Nephron (organoid): ENCODE data around the gene ISCU.
"Not testable (repeated sequence)": the region's sequence is repeated elsewhere in the genome, so short reads cannot be mapped to it uniquely, and the experiment has no call there.

Source experiments
- H3K27ac Mint-ChIP-seq, 3 experiments: 2 replicates each; pipeline ENCODE4 v1.8.0; 2020; ENCODE audit warnings: mixed read lengths in 3 of 3, mild to moderate bottlenecking in 2 of 3, moderate library complexity in 1 of 3
- H3K27me3 Mint-ChIP-seq: 2 replicates; pipeline ENCODE4 v1.8.0; 2021; ENCODE audit warnings: low read depth, mild to moderate bottlenecking, moderate library complexity, mixed read lengths
- H3K36me3 Mint-ChIP-seq: 2 replicates; pipeline ENCODE4 v1.8.0; 2020; ENCODE audit warnings: low read depth, mixed read lengths
- H3K4me1 Mint-ChIP-seq: 2 replicates; pipeline ENCODE4 v1.8.0; 2020; ENCODE audit warnings: mixed read lengths
- H3K4me3 Mint-ChIP-seq, 3 experiments: 2 replicates each; pipeline ENCODE4 v1.8.0; 2020; ENCODE audit warnings: mild to moderate bottlenecking in 3 of 3, mixed read lengths in 3 of 3, moderate library complexity in 2 of 3
- H3K9me3 Mint-ChIP-seq: 2 replicates; pipeline ENCODE4 v1.8.0; 2020; ENCODE audit warnings: mixed read lengths
- TF ChIP-seq, protein P1 (sequence below), 3 experiments: fragments of 200-600 bp; sonication (generic); IDR thresholded peaks; one replicate each; pipeline ENCODE4 v1.5.0; 2021; ENCODE audit warnings: antibody characterized with exemption in 3 of 3; ENCODE audit not compliant: unreplicated experiment in 3 of 3

ISCU gene

DNA sequence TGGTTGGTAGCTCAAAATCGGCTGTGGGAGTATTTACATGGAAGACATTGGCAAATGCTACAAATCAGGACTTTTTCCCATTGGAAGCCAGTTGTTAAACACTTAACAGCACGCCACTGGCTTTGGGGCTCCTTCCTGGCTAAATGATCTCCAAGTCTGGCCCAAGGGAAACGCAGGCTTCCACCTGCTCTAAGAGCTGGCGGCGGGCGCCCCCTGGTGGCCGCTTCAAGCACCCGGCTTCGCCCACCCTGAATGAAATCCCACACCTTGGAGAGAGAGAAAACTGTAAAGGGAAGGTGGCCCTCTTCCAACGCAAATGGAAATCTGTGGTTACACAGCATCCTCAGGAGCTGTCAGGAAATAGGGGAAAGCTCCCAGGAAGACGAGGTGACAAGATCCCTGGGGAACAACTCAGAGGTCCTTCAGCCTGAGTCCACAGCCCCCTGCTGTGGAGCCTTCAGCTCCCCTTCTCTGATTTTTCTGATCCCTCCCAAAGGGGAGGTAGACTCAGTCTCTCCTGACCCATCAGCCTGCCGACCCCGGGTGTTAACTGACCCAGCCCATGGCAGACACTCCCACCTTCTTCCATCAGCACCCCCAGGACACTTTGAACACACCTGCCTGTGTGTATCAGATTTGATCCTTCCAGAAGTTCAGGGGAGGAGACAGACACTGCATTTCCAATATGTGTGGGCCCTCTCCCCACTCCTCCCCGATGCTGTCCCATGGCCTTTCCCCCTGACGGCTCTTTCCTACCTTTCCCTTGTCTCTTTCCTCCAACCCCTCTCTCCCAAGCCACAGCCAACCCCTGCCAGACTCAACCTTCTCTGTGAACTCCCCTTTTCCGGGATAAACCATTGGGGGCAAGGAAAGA lies 55.9 kb downstream of the ISCU start:
- TF ChIP-seq, protein P1, sequence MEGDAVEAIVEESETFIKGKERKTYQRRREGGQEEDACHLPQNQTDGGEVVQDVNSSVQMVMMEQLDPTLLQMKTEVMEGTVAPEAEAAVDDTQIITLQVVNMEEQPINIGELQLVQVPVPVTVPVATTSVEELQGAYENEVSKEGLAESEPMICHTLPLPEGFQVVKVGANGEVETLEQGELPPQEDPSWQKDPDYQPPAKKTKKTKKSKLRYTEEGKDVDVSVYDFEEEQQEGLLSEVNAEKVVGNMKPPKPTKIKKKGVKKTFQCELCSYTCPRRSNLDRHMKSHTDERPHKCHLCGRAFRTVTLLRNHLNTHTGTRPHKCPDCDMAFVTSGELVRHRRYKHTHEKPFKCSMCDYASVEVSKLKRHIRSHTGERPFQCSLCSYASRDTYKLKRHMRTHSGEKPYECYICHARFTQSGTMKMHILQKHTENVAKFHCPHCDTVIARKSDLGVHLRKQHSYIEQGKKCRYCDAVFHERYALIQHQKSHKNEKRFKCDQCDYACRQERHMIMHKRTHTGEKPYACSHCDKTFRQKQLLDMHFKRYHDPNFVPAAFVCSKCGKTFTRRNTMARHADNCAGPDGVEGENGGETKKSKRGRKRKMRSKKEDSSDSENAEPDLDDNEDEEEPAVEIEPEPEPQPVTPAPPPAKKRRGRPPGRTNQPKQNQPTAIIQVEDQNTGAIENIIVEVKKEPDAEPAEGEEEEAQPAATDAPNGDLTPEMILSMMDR (IDR thresholded peaks at IDR 0.05; ENCODE audit: unreplicated experiment in 3 of 3) = peak; percentile 97 to 98 (median 98)
- H3K9me3 Mint-ChIP-seq = no peaks in the 10 kb centered on the region
- peaks cover 19% of the 10 kb centered on the region for H3K4me1 Mint-ChIP-seq
- no peak overlapping the region for H3K4me3 Mint-ChIP-seq
- H3K27me3 Mint-ChIP-seq = no peaks in the 10 kb centered on the region
- peak overlapping the region in 2 of 3 experiments; percentile 47 to 52 for H3K27ac Mint-ChIP-seq
- H3K36me3 Mint-ChIP-seq = peaks cover 5% of the 10 kb centered on the region

- not testable (repeated sequence) for H3K27ac Mint-ChIP-seq, H3K36me3 Mint-ChIP-seq, H3K27me3 Mint-ChIP-seq, H3K4me3 Mint-ChIP-seq, H3K9me3 Mint-ChIP-seq
- peaks cover 16% of the 10 kb centered on the region for H3K4me1 Mint-ChIP-seq
These were observed 56.5 kb downstream of the ISCU start for GRCh38 chr12:108618953-108619274.
